Smooth muscle cell (in vitro differentiated cells): ENCODE measurements around the gene PIPOX. TPM values are rescaled to one million over a fixed set of nuclear protein-coding genes. Genes with fewer than 3 reads are reported as not detected.

Source experiments
- DNase-seq: peaks from one replicate; lab custom pipeline; 2025; ENCODE audit not compliant: unreplicated experiment; lab: John Stamatoyannopoulos, UW
- H2AFZ ChIP-seq: fragments of 200-600 bp; sonication (generic); 2 replicates; pipeline ENCODE4 v1.6.0; 2016; ENCODE audit warnings: antibody characterized with exemption, low read depth, mild to moderate bottlenecking
- H3F3A ChIP-seq: fragments of 200-600 bp; sonication (generic); 2 replicates; pipeline ENCODE4 v1.6.0; 2017; ENCODE audit warnings: antibody characterized with exemption, low read depth
- H3K27ac ChIP-seq: fragments of 200-600 bp; sonication (generic); 2 replicates; pipeline ENCODE4 v1.5.1; 2016; ENCODE audit warnings: low read depth, mild to moderate bottlenecking
- H3K27me3 ChIP-seq: fragments of 200-600 bp; sonication (generic); 2 replicates; pipeline ENCODE4 v1.6.1; 2016; ENCODE audit warnings: low read depth, mild to moderate bottlenecking
- H3K36me3 ChIP-seq: fragments of 200-600 bp; sonication (generic); 2 replicates; pipeline ENCODE4 v1.5.1; 2016; ENCODE audit warnings: low read depth
- H3K4me1 ChIP-seq: fragments of 200-600 bp; sonication (generic); 2 replicates; pipeline ENCODE4 v1.5.1; 2016; ENCODE audit warnings: low read depth
- H3K4me2 ChIP-seq: fragments of 200-600 bp; sonication (generic); 2 replicates; pipeline ENCODE4 v1.6.0; 2016; ENCODE audit warnings: mild to moderate bottlenecking
- H3K4me3 ChIP-seq: fragments of 200-600 bp; sonication (generic); 2 replicates; pipeline ENCODE4 v1.5.1; 2016; ENCODE audit warnings: mild to moderate bottlenecking
- H3K79me2 ChIP-seq: fragments of 200-600 bp; sonication (generic); 2 replicates; pipeline ENCODE4 v1.6.0; 2016; ENCODE audit warnings: low read depth, mild to moderate bottlenecking
- H3K9ac ChIP-seq: fragments of 200-600 bp; sonication (generic); 2 replicates; pipeline ENCODE4 v1.6.0; 2016; ENCODE audit warnings: low read depth
- H3K9me3 ChIP-seq: fragments of 200-600 bp; sonication (generic); replicated peaks from 2 replicates; pipeline ENCODE4 v1.5.1; 2016; ENCODE audit warnings: low read depth
- H4K20me1 ChIP-seq: fragments of 200-600 bp; sonication (generic); 2 replicates; pipeline ENCODE4 v1.6.0; 2016; ENCODE audit warnings: low read depth
- CTCF ChIP-seq: fragments of 200-600 bp; sonication (generic); IDR thresholded peaks from 2 replicates; pipeline ENCODE4 v1.5.1; 2017; ENCODE audit warnings: borderline replicate concordance, mild to moderate bottlenecking, antibody characterized with exemption; ENCODE audit not compliant: insufficient read depth, poor library complexity, severe bottlenecking
- WGBS: methylation state at CpG from one replicate; pipeline ENCODE4 v1.1.7; 2016; ENCODE audit warnings: low lambda C conversion rate; 5-methylcytosine and 5-hydroxymethylcytosine counted together
- polyA plus RNA-seq: library from polyadenylated mRNA; unstranded; fragments of >200 nt; fragmentation: Nextera tagmentation; extraction: Ambion mirVana; gene quantifications from 2 replicates; pipeline ENCODE4 v1.2.1, GENCODE V29; 2016
- total RNA-seq: library from RNA; depleted of rRNA; stranded (reverse); fragments of >200 nt; gene quantifications from 2 replicates; pipeline ENCODE4 v1.2.3, GENCODE V29; 2014

Gene PIPOX
- total and polyA plus RNA-seq, 2 experiments from 2014 or later, result 0.63 to 1.3 TPM

GRCh38 chr17:29031488-29031887, 11.5 kb upstream of the PIPOX start:
- peaks cover 24% of the 10 kb centered on the region for H3K27me3 ChIP-seq
- no peak for TF ChIP-seq CTCF
- WGBS, result 71% methylated on average over 5 of the region's 5 CpGs

GRCh38 chr17:29032013-29032856, 10.7 kb upstream of the PIPOX start:
- 30% methylated on average over 11 of the region's 11 CpGs for WGBS
- H3F3A ChIP-seq, result no peaks in the 10 kb centered on the region
- no peak for TF ChIP-seq CTCF

More at GRCh38 chr17:29031488-29031887, 11.5 kb upstream of the PIPOX start:
- no peak overlapping the region for H3K27ac ChIP-seq
- peaks cover 5% of the 10 kb centered on the region for H3K9me3 ChIP-seq
- H3K36me3 ChIP-seq, result no peaks in the 10 kb centered on the region
- H2AFZ ChIP-seq, result no peak overlapping the region
- H3F3A ChIP-seq, result no peaks in the 10 kb centered on the region
- H3K4me3 ChIP-seq, result no peak overlapping the region
- peaks cover 18% of the 10 kb centered on the region for H3K4me1 ChIP-seq
- H3K79me2 ChIP-seq, result no peaks in the 10 kb centered on the region
- DNase-seq, result no peak
- H3K4me2 ChIP-seq, result no peak overlapping the region
- no peaks in the 10 kb centered on the region for H4K20me1 ChIP-seq
- H3K9ac ChIP-seq, result no peak overlapping the region

GRCh38 chr17:29032857-29033197, 10.1 kb upstream of the PIPOX start:
- no peaks in the 10 kb centered on the region for H4K20me1 ChIP-seq
- H2AFZ ChIP-seq, result no peak overlapping the region
- H3K27ac ChIP-seq, result no peak overlapping the region
- H3F3A ChIP-seq, result no peaks in the 10 kb centered on the region
- no peaks in the 10 kb centered on the region for H3K79me2 ChIP-seq
- TF ChIP-seq CTCF, result no peak
- WGBS, result 28% methylated on average over 6 of the region's 6 CpGs
- DNase-seq, result no peak
- no peaks in the 10 kb centered on the region for H3K36me3 ChIP-seq
- peaks cover 5% of the 10 kb centered on the region for H3K9me3 ChIP-seq
- H3K27me3 ChIP-seq, result peaks cover 24% of the 10 kb centered on the region
- no peak overlapping the region for H3K4me2 ChIP-seq
- no peak overlapping the region for H3K4me3 ChIP-seq
- H3K4me1 ChIP-seq, result peaks cover 14% of the 10 kb centered on the region
- H3K9ac ChIP-seq, result no peak overlapping the region

More at GRCh38 chr17:29032013-29032856, 10.7 kb upstream of the PIPOX start:
- Histone ChIP-seq H3K9ac (no peak overlapping the region), H2AFZ (no peak overlapping the region), H3K27ac (no peak overlapping the region), H3K4me1 (peaks cover 18% of the 10 kb centered on the region), H3K4me3 (no peak overlapping the region), H4K20me1 (no peaks in the 10 kb centered on the region), H3K9me3 (peaks cover 5% of the 10 kb centered on the region), H3K4me2 (no peak overlapping the region), H3K79me2 (no peaks in the 10 kb centered on the region), H3K27me3 (peaks cover 24% of the 10 kb centered on the region), H3K36me3 (no peaks in the 10 kb centered on the region)
- DNase-seq, result no peak

- peaks cover 24% of the 10 kb centered on the region for H3K27me3 ChIP-seq
These were observed 8.4 kb upstream of the PIPOX start for GRCh38 chr17:29034510-29034909.

More at GRCh38 chr17:29034510-29034909, 8.4 kb upstream of the PIPOX start:
- no peaks in the 10 kb centered on the region for H3F3A ChIP-seq
- H3K79me2 ChIP-seq, result no peaks in the 10 kb centered on the region
- H3K36me3 ChIP-seq, result no peaks in the 10 kb centered on the region
- no peaks in the 10 kb centered on the region for H4K20me1 ChIP-seq
- no peak overlapping the region for H3K4me2 ChIP-seq
- no peak overlapping the region for H2AFZ ChIP-seq
- WGBS, result 38% methylated on average over 1 of the region's 1 CpG
- no peak overlapping the region for H3K9ac ChIP-seq
- no peak for DNase-seq
- no peak overlapping the region for H3K4me3 ChIP-seq
- no peak overlapping the region for H3K27ac ChIP-seq
- peaks cover 20% of the 10 kb centered on the region for H3K4me1 ChIP-seq
- H3K9me3 ChIP-seq, result peaks cover 5% of the 10 kb centered on the region
- TF ChIP-seq CTCF, result no peak
